HUES6 (cell line): ENCODE data around the gene COL23A1.

Experiments
- H3K27ac ChIP-seq: 2 replicates; pipeline ENCODE4 v1.7.0; 2013; ENCODE audit warnings: low read depth, mild to moderate bottlenecking, low read length, inconsistent platforms
- H3K27me3 ChIP-seq: 2 replicates; pipeline ENCODE4 v1.6.1; 2013; ENCODE audit warnings: low read length; ENCODE audit not compliant: control insufficient read depth, insufficient read depth
- H3K36me3 ChIP-seq: 2 replicates; pipeline ENCODE4 v1.6.1; 2013; ENCODE audit warnings: low read length; ENCODE audit not compliant: control insufficient read depth, insufficient read depth
- H3K4me1 ChIP-seq: 2 replicates; pipeline ENCODE4 v1.6.1; 2013; ENCODE audit warnings: low read length; ENCODE audit not compliant: control insufficient read depth, insufficient read depth
- H3K4me3 ChIP-seq: 2 replicates; pipeline ENCODE4 v1.5.1; 2013; ENCODE audit warnings: low read depth, low read length
- H3K9ac ChIP-seq: one replicate; pipeline ENCODE4 v1.6.1; 2013; ENCODE audit warnings: mild to moderate bottlenecking, low read length
- H3K9me3 ChIP-seq: 2 replicates; pipeline ENCODE4 v1.6.1; 2013; ENCODE audit warnings: low read depth, low read length; ENCODE audit not compliant: control insufficient read depth, insufficient read depth

The COL23A1 gene

DNA sequence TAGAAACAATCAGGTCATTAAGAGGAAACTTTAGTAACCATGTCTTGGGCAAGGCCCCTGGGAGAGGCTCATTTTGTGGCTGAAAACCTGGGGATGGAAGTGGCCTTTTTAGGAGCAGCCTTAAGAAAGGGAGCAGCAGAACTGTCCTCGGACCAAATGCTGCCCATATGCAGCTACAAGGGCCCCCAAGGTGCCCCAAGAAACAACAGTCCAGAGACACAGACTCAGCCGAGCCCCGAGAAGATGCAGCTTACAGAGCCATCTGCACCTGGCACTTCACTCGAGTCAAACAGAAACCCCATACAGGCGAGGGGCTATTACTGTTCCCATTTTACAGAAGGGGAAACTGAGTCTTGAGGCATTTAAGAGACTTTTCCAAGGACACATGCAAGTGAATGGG, 58.0 kb downstream of the COL23A1 start:
- H3K9ac ChIP-seq, result no peak overlapping the region
- H3K9me3 ChIP-seq, result no peaks in the 10 kb centered on the region
- no peak overlapping the region for H3K27ac ChIP-seq
- no peaks in the 10 kb centered on the region for H3K36me3 ChIP-seq
- no peaks in the 10 kb centered on the region for H3K27me3 ChIP-seq
- no peak overlapping the region for H3K4me3 ChIP-seq
- peaks cover under 1% of the 10 kb centered on the region; the same call in 1 of the 2 replicates for H3K4me1 ChIP-seq

DNA sequence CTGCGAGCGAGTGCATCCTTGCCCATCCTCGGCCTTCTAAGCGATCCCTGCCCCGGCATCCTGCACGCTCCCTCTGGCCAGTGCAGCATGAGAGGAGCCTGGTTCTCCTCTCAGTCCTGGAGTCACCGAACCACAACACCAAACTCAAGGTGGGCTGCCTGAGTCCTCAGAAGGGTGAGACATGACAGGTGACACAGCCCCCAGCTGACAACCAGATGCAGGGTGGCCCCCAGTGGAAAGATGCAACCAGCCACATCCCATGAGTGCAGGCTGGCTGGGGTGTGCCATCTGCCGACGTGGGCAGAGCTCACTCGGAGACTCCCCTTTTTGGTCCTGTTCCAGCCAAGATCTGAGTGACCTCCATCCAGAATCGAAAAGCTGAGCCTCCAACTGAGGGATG, 58.4 kb downstream of the COL23A1 start:
- H3K4me3 ChIP-seq, result no peak overlapping the region
- H3K9ac ChIP-seq, result no peak overlapping the region
- no peak overlapping the region for H3K27ac ChIP-seq
- no peaks in the 10 kb centered on the region for H3K9me3 ChIP-seq
- peaks cover 5% of the 10 kb centered on the region for H3K4me1 ChIP-seq
- no peaks in the 10 kb centered on the region for H3K36me3 ChIP-seq
- no peaks in the 10 kb centered on the region for H3K27me3 ChIP-seq

DNA sequence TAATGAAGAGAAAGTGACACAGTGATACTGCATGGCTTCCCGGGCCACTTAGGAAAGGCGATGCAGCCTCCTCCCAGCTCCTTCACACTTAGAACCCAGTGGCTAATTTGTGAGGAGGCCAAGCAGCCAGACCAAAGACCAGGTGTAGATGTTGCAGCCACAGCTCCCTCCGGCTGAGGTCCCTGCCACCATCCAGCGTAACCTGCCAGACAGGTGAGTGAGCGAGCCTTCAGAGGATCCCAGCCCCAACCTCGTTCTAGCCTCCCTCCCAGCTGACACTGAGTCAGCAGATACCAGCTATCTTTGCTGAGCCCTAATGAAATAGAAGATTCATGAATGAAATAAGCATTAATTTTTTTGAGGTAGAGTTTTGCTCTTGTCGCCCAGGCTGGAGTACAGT, 59.7 kb downstream of the COL23A1 start:
- no peak overlapping the region for H3K27ac ChIP-seq
- no peaks in the 10 kb centered on the region for H3K36me3 ChIP-seq
- no peak overlapping the region for H3K4me3 ChIP-seq
- H3K27me3 ChIP-seq, result no peaks in the 10 kb centered on the region
- peaks cover 15% of the 10 kb centered on the region for H3K4me1 ChIP-seq
- H3K9me3 ChIP-seq, result no peaks in the 10 kb centered on the region
- no peak overlapping the region for H3K9ac ChIP-seq

DNA sequence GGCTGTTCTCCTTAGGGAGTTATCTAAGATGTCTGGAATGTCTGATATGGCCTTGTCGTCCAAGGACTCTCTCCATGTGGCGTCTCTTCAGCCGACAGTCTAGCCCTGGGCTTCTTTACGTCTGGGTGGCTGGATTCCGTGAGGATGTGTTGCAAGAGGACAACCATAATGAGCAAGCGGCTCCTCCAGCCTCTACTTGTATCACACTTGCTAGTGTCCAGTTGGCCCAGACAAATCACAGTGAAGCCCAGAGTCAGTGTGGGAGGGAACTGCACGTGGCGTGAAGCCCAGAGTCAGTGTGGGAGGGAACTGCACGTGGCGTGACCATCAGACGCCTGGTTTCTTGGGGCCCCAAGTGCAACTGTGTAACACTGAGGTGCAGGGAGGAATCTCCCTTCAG, 61.1 kb downstream of the COL23A1 start:
- Histone ChIP-seq H3K27ac (no peak overlapping the region), H3K4me1 (peaks cover 15% of the 10 kb centered on the region), H3K4me3 (no peak overlapping the region), H3K9ac (no peak overlapping the region), H3K27me3 (no peaks in the 10 kb centered on the region), H3K9me3 (no peaks in the 10 kb centered on the region), H3K36me3 (no peaks in the 10 kb centered on the region)

DNA sequence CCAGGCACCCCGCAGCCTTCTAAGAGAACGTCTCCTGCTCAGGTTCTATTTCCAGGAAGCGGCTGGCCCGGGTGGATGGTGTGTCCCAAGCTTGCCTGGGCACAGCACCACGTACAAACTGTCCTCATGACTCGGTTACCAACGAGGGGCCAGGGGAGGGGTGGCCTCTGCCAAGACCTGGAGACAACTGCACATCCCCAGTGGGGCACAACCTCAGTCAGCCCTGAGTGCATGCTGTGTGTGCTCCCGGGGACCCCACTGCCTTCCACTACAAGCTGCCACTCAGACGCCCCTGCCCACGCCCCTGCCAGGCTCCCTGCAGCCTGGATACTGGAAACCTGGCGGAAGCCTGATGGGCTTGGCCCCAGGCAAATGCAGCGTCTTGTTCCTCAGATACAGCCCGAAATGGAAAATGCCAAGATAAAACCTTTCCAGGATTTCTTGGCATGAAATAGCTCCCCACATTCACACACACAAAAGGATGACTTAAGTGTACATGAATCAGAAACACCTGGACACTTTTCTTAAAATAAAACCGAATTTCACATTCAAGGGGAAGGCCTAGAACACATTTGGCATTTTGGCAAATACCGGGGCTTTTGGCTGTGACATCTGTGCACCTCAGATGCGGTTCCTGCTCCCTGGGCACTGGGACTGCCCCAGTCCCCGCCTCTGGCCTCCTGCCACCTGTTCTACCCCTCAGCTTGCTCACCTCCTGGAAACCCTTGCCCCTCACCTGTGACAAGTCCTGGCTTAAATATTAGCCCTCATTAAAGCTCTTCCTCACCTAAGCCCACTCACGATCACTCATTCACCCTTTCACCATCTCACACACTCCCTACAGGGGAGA, 62.5 kb downstream of the COL23A1 start:
- H3K27me3 ChIP-seq, result no peaks in the 10 kb centered on the region

DNA sequence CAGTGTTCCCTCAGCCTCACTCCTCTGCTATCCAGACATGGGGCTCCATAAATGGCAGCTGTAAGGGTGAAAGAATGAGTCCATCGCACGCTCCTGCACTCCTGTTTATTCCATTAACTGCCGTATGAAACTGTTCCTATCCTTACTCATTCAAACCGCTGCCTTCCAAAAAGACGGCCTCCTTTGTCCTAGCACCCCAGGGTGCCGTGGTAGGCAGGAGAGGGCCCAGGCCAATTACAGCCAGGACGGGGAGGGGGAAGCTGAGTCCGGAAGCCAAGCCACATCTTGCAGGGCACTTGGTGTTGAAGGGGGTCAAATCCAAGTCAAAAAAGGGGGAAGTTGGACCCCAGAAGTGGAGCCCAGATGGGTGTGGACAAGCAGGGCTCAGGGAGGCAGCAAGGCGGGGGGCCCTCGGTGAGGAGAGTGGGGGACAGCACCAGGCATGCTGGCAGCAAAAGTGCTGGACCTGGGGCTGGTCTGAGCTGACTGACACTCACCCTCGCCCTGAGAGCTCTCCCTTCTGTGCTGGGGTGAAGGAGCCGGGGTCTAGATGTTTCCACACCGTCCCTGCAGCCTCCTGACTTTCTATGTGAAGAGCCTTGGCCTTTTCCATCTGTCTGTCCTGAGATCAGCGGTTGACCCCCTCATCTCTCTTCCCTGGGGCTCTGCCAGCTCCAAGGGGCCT, 63.3 kb downstream of the COL23A1 start:
- Histone ChIP-seq H3K36me3 (no peaks in the 10 kb centered on the region), H3K9ac (no peak overlapping the region), H3K4me3 (no peak overlapping the region), H3K9me3 (no peaks in the 10 kb centered on the region), H3K27me3 (no peaks in the 10 kb centered on the region), H3K27ac (no peak overlapping the region), H3K4me1 (peaks cover 15% of the 10 kb centered on the region)

More for the DNA sequence above, 62.5 kb downstream of the COL23A1 start:
- no peak overlapping the region for H3K9ac ChIP-seq
- no peak overlapping the region for H3K27ac ChIP-seq
- no peak overlapping the region for H3K4me3 ChIP-seq
- H3K36me3 ChIP-seq, result no peaks in the 10 kb centered on the region
- peaks cover 15% of the 10 kb centered on the region for H3K4me1 ChIP-seq
- H3K9me3 ChIP-seq, result no peaks in the 10 kb centered on the region

DNA sequence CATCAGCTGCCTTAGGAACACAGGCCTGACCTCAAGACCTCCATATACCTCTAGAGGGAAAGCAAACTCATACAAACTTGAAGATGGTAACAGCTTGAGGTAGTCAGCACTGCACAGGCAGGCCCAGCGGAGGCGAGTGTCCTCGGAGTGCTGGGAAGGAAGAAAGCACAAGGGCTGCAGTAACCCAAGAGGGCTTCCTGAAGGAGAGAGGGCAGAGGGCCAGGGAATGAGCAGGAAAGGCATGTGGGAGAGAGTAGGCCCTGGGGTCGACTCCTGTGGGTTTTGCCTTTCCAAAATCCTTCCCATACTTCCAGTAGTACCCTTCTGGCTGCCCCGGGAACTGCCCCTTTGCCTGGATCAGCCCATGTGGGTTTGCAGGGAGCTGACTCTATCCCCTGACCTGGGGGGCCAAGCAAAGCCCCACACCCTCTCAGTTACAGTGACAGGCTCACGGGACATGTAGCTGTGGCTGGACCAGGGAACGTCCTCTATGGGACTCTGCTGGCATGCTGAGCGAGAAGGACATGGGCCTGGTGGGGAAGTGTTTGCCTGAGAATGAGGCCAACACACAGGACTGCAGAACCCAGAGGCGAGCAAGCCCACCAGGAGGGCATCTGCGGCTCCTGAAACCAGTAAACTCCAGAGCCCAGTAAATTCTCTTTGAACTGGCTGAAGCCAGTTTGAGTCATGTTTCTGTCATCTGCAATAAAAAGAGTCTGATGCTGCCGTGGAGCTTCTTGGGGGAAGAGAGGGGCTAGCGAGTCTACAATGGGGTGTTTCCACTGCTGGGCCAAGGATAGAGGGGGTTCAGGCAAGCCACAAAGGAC, 64.1 kb downstream of the COL23A1 start:
- H3K27ac ChIP-seq, result no peak overlapping the region
- no peaks in the 10 kb centered on the region for H3K36me3 ChIP-seq
- peaks cover 15% of the 10 kb centered on the region for H3K4me1 ChIP-seq
- H3K9me3 ChIP-seq, result peaks cover 2% of the 10 kb centered on the region; the same call in 1 of the 2 replicates
- H3K9ac ChIP-seq, result peak overlapping the region; percentile 3
- no peaks in the 10 kb centered on the region for H3K27me3 ChIP-seq
- no peak overlapping the region for H3K4me3 ChIP-seq

DNA sequence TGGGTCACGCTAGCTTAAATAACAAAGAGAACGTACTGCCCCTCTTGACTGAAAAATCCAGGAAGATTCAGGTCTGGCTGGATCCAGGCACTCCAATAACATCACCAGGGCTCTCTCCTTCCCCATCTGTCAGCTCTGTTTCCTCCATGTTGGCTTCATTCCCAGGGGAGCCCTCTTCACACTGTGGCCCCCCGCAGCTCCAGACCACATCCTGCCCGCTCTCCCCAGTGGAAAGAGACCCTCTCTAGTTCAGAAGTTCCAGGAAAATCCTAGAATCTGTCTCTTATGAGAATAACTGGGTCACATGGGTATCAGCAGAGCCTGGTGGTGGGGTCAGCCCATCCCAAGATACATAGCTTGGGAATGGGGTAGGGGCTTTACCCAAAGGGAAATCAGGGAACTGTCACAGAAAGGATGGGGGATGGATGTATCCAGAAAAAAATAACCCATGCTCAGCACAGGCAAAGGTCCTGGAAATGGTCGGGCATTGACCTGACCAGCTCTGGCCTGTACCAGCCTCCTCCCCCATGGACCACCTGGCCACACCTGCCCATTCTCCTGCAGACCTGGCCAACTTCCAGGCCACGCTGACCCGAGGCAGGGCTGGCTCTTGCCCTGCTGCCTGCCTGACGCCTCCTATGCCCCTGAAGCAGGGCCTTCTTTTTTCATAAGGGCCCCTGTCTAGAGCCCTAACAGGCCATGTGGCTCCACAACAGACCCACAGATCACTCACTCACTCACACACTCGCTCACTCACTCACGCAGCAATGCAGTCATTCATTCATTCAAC, 65.9 kb downstream of the COL23A1 start:
- H3K4me1 ChIP-seq, result peaks cover 15% of the 10 kb centered on the region
- no peak overlapping the region for H3K4me3 ChIP-seq
- H3K27me3 ChIP-seq, result no peaks in the 10 kb centered on the region
- no peaks in the 10 kb centered on the region for H3K36me3 ChIP-seq
- H3K9ac ChIP-seq, result no peak overlapping the region
- no peak overlapping the region for H3K27ac ChIP-seq
- H3K9me3 ChIP-seq, result peaks cover 15% of the 10 kb centered on the region

DNA sequence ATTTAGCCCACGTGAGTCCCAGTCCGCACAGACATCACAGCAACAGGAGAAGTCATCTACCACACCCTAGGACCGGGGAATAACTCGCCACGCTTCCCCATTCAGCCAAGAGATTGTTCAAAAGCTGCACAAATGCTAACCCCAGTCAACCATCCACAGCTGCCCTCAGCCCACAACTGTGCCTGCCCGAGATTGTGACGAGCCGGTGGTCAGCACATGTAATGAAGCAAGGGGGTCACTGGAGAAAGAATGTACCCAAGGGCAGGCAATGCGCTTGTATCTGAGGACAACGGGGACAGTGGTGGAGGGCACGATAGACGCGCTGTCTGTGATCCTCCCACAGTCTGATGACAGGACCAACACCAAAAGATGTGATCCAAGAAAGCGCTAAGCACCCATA, 67.8 kb downstream of the COL23A1 start:
- no peaks in the 10 kb centered on the region for H3K36me3 ChIP-seq
- no peak overlapping the region for H3K9ac ChIP-seq
- peaks cover 15% of the 10 kb centered on the region for H3K4me1 ChIP-seq
- no peak overlapping the region for H3K27ac ChIP-seq
- H3K9me3 ChIP-seq, result peaks cover 18% of the 10 kb centered on the region
- no peak overlapping the region for H3K4me3 ChIP-seq
- H3K27me3 ChIP-seq, result no peaks in the 10 kb centered on the region

DNA sequence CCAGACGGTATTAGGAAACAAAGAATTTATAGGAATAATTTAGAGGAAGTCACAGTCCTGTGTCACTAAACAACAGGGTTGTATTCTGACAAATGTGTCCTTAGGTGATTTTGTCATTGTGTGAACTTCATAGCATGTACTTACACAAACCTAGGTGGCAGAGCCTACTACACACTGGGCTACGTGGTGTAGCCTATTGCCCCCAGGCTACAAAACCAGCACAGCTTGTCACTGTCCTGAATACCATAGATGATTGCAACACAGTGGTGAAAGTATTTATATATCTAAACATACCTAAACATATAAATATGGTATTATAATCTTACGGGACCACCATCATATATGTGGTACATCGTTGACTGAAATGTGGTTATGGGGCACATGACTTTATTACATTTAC, 69.3 kb downstream of the COL23A1 start:
- Histone ChIP-seq H3K4me1 (peaks cover under 1% of the 10 kb centered on the region; the same call in 1 of the 2 replicates), H3K27me3 (no peaks in the 10 kb centered on the region), H3K4me3 (no peak overlapping the region), H3K27ac (no peak overlapping the region), H3K36me3 (no peaks in the 10 kb centered on the region), H3K9ac (no peak overlapping the region), H3K9me3 (peaks cover 18% of the 10 kb centered on the region)
